ENCODE data around the gene AGMAT.
"Not testable (repeated sequence)": the region's sequence is repeated elsewhere in the genome, so short reads cannot be mapped to it uniquely, and the experiment has no call there.

Gene AGMAT

GRCh38 chr1:15616373-15617172, 31.7 kb upstream of the AGMAT start:
- no peak for DNase-seq (ENCODE audit: low read depth in 2 of 2)

DNA sequence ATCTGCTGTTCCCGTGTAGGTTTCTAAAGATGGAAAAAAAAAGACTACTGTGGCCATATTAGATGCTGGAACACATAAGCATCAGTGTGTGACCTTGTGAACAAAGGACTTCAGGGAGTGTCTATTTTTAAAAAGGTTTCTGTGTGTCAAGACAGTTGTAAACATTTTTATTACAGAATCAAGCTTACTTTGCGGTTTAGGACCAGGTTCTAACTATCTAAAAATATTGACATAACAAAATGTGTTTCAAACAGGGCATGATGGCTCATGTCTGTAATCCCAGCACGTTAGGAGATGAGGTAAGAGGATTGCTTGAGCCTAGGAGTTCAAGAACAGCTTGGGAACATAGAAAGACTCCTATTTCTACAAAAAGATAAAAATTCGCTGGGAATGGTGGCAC, 25.3 kb upstream of the AGMAT start:
- no peak for DNase-seq (ENCODE audit: low read depth in 2 of 2)

GRCh38 chr1:15609631-15610030, 24.8 kb upstream of the AGMAT start:
- no peak for DNase-seq (ENCODE audit: low read depth in 2 of 2)

DNA sequence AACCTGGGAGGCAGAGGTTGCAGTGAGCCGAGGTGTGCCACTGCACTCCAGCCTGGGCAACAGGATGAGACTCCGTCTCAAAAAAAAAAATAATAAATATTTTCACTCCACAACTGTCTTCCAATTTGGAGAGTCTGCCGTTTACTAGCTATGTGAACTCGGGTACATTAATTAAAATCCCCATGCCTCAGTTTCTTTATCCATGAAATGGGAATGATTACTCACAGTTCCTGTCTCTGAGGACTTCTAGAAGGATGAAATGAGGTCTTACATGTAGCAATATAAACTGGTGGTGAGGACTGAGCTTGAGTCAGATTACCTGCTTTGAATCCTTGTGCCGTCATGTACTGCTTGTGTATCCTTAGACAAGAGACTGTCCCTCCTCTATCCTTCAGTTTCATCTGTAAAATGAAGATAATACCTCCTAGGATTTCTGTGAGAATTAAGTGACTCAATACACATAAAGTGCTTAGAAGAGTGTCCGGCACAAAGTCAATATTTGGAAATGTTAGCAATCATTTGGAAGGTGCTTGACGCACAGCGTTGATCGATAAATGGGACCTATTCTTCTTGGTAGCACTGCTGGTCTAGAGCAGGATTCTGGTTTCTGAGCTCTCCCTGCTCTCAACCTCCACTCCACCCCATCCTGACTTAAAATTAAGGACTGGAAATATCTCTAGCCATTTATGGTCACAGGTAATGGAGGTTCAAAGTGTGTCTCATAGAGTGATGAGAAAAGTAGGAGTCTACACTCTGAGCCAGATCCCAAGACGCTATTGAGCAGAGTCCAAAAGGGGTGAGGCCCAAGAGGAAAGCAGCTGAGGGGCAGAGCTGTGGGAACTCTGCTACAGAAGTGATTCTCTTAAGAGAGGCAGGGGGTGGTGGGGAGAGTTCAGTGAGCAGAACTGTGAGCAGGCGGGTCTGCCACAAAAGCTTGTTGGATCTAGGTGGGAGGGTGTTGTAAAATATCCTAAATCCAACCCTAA, 20.8 kb upstream of the AGMAT start:
- DNase-seq (ENCODE audit: low read depth in 2 of 2): no peak

DNA sequence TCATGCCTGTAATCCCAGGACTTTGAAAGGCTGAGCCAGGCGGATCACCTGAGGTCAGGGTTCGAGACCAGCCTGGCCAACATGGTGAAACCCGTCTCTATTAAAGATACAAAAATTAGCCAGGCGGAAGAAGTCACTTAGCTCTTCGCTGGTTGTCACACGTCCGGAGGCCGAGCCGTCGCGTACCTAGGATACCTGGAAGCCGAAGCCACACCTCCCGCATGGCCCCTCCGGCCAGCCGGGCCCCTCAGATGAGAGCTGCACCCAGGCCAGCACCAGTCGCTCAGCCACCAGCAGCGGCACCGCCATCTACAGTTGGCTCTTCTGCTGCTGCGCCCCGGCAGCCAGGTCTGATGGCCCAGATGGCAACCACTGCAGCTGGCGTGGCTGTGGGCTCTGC, 19.5 kb upstream of the AGMAT start:
- not testable (repeated sequence) for DNase-seq (ENCODE audit: low read depth in 2 of 2)

DNA sequence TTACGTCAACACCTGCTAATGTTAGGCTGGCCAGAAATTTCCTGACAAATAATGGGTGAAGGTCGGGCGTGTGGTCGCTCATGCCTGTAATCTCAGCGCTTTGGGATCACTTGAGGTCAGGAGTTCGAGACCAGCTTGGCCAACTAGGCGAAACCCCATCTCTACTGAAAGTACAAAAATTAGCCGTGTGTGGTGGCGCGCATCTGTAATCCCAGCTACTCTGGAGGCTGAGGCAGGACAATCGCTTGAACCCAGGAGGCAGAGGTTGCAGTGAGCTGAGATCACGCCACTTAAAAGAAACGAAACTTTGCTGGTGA, 19.1 kb upstream of the AGMAT start:
- DNase-seq (ENCODE audit: low read depth in 2 of 2): not testable (repeated sequence)

GRCh38 chr1:15603050-15603965, 18.5 kb upstream of the AGMAT start:
- DNase-seq (ENCODE audit: low read depth in 2 of 2): peak; percentile 78 to 83

DNA sequence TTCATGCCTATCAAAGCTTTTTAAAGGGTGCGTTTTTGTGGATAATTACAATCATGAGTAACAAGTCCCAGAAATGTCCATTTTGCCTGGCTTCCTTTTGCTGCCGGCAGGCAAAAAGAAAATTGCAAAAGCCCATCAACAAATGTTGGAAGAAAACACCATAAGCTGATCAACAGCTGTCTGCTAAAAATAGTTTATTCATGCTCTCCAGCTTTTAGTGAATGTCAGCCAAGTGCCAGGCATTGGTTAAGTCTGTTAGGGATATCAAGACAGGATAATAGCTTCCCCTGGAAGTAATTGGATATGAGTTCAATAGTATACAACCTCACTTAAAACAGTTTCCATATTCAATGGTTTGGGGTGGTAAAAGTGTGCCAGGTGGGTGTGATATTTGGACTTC, 13.6 kb upstream of the AGMAT start:
- no peak for DNase-seq (ENCODE audit: low read depth in 2 of 2)

DNA sequence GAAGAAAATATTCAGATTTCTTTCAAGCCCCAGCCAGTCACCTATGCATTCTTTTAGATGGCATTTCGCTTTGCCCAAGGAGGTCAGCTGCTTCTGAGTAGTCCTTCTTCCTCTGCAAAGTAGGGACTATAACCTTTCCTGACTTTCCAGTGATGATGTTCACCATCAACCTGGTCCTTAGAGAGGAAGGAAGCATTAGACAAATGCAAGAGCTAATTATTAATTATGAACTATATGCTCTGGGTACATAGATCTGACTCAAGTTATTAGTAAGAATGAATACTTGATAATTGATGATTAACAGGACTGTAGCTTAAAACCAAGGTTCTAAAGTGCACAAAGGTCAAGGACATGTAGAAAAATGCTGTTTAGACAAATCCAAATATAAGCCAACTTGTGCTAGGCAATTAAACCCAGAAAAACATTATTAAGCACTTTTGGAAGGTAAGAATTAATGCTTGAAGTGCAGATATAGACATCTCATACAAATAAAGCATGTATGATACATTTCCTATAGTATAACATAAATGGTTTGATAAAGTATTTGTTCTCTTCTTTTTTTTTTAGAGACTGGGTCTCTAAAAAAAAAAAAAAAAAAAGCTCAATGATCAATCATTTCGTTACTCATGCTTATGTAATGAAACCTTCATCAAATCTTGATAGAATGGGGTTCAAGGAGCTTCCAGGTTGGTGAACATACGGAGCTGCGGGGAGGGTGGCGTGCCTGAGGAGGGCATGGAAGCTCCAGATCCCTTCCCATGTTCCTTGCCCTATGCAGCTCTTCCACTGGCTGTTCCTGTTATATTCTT, 11.2 kb upstream of the AGMAT start:
- no peak for DNase-seq (ENCODE audit: low read depth in 2 of 2)

- DNase-seq (ENCODE audit: low read depth in 2 of 2): no peak
These were observed 7.4 kb upstream of the AGMAT start for GRCh38 chr1:15592285-15592684.

DNA sequence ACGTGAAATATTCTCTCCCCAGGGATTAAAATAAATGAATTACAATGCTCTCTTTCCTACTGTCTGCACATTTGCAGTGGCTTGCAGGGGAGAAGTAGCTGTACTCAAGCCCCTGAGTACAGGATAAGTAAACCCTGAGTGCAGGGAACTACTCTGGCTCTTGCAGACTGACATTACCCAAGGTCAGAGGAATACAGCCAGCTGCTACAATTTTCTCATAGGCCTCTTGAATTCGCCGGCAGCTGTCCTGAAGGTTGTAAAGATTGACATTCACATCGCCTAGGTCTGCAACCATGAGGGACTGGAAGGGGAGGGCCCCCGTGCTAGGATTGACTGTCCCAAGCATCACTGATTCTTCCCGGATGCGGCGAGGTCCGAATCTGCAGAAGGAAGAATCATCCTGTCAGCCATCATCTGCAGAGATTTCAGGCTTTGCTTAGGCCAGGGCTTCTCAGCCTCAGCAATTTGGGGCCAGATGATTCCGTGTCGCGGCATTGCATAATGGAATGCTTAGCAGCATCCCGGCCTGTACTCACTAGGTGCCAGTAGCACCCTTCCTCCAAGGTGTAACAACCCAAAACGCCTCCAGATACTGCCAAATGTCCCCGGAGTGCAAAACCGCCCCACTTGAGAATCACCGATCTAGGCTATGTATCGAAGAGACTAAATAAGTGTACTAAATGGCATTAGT, 1.7 kb downstream of the AGMAT start:
- DNase-seq (ENCODE audit: low read depth in 2 of 2): no peak

DNA sequence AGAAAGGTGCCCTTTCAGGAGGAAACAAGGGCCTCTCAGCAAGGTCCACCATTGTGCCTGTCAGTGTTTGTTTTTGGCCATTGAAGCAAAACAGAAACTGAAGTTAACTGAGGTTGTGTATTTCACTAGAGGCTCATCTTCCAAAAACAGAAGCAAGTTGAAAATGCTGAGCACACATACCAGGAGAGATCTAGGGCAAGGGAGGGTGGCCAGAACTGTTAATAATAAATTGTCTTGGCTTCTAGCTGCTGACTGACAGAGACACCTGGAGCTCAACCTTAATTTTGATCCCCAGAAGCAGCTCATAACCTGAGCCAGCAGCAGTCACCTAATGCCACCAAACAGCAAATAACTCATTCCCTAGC, 5.2 kb downstream of the AGMAT start:
- no peak for DNase-seq (ENCODE audit: low read depth in 2 of 2)

GRCh38 chr1:15578921-15579682, 5.7 kb downstream of the AGMAT start:
- DNase-seq (ENCODE audit: low read depth in 2 of 2): no peak

GRCh38 chr1:15577691-15578090, 7.2 kb downstream of the AGMAT start:
- DNase-seq (ENCODE audit: low read depth in 2 of 2): no peak

DNA sequence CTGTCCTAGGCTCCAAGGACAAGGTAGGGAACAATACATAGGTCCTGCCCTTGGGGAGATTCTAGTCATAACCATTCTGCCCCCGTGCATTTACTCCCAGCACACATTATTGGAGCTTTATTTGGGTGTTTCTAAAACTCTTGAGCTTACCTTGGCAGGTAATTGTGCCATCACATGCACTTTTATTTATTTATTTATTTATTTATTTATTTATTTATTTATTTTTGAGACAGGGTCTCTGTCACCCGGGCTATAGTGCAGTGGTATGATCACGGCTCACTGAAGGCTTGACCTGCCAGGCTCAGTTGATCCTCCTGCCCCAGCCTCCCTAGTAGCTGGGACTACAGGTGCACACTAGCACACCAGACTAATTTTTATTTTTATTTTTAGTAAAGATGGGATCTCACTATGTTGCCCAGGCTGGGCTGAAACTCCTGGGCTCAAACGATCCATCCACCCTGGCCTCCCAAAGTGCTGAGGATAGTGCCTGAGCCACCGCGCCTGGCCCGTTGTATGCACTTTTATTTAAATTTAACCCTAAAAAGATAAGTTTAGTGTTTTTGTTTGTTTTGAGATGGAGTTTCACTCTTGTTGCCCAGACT, 9.2 kb downstream of the AGMAT start:
- DNase-seq (ENCODE audit: low read depth in 2 of 2): no peak

DNA sequence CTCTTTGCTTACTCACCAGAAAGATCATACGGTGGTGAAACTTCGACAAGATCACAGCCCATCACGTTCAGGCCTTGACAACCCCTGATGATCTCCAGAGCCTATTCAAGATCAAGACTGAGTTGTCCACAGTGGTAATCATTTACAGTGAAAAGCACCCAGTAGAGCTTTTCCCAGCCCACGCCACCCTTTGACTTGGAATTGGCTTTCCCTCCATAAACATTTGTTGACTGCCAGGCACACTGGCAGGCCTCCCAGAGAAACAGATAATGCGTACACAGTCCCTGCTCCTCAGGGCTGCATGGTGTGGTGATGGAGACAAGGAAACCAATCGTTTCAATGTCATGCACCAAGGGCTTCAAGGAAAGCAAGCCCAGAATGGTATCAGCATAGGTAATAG, 10.1 kb downstream of the AGMAT start:
- no peak for DNase-seq (ENCODE audit: low read depth in 2 of 2)

- DNase-seq (ENCODE audit: low read depth in 2 of 2): no peak
These were observed 11.4 kb downstream of the AGMAT start for GRCh38 chr1:15573477-15573876.

GRCh38 chr1:15571266-15571665, 13.6 kb downstream of the AGMAT start:
- no peak for DNase-seq (ENCODE audit: low read depth in 2 of 2)

DNA sequence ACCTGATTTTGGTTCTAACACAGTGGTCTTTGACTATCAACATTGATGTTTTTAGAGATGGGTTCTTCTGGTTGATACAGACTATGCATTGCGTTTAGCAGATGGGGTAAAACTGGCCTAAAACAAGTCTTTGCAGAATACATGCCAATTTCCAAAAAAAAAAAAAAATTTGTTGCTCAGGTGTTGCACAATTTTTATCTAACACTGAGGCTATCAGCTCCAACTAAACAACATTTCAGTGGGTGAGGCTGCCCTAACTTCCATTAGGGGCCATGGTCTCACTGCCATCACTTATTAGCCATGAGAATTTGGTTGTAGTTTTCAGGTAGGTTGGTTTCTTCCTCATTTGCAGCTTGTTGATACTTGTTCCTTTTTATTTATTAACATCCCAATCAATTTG, 14.0 kb downstream of the AGMAT start:
- DNase-seq (ENCODE audit: low read depth in 2 of 2): no peak
